Fibroblast of the aortic adventitia (primary cell): ENCODE measurements around the gene ANKRD35. TPM values are rescaled to one million over a fixed set of nuclear protein-coding genes. Genes with fewer than 3 reads are reported as not detected.

Experiments
- DNase-seq: peaks from one replicate; pipeline ENCODE4 v3.0.0-alpha.2; 2010; ENCODE audit warnings: low read depth
- H3K4me3 ChIP-seq: 2 replicates; pipeline ENCODE4 v1.5.1; 2011; ENCODE audit warnings: low read depth, mild to moderate bottlenecking, control low read depth, low read length, moderate library complexity
- CTCF ChIP-seq: IDR thresholded peaks from 2 replicates; pipeline ENCODE4 v1.5.1; 2011; ENCODE audit warnings: mild to moderate bottlenecking, low read length, control low read depth, inconsistent platforms; ENCODE audit not compliant: insufficient read depth
- total RNA-seq: library from RNA; depleted of rRNA; stranded (reverse); fragments of >200 nt; gene quantifications from 2 replicates; pipeline ENCODE4 v1.2.3, GENCODE V29; 2012; ENCODE audit warnings: low replicate concordance

Gene ANKRD35
- total RNA-seq, 1 donor, result 3.9 TPM

- no peak for DNase-seq
- no peak for TF ChIP-seq CTCF
- H3K4me3 ChIP-seq, result peak overlapping the region; percentile 14
Observed at GRCh38 chr1:145857170-145857569, 28.5 kb downstream of the ANKRD35 start.

- H3K4me3 ChIP-seq, result no peak overlapping the region
- DNase-seq, result no peak
- peak; percentile 23 for TF ChIP-seq CTCF
Observed at GRCh38 chr1:145855426-145855948, 30.2 kb downstream of the ANKRD35 start.

GRCh38 chr1:145849356-145850160, 36.1 kb downstream of the ANKRD35 start:
- H3K4me3 ChIP-seq, result no peak overlapping the region
- peak; percentile 75 for DNase-seq
- TF ChIP-seq CTCF, result peak; percentile 47

- TF ChIP-seq CTCF, result no peak
- no peak for DNase-seq
- no peak overlapping the region for H3K4me3 ChIP-seq
Observed at GRCh38 chr1:145847827-145848226, 37.8 kb downstream of the ANKRD35 start.

GRCh38 chr1:145846201-145846612, 39.5 kb downstream of the ANKRD35 start:
- H3K4me3 ChIP-seq, result peak overlapping the region; percentile 69
- DNase-seq, result peak; percentile 37
- TF ChIP-seq CTCF, result peak; percentile 78

- peak; percentile 70 for DNase-seq
- TF ChIP-seq CTCF, result peak; percentile 87
- peak within 1 kb of the TSS; percentile 69 for H3K4me3 ChIP-seq
Observed at GRCh38 chr1:145845514-145846161, 40.0 kb downstream of the ANKRD35 start, which contains the start of gene NUDT17. Gene NUDT17 (plus strand): TSS chr1:145845630. CDS start chr1:145845641, 11 bp downstream.
